HG02588 (cell line): ENCODE measurements around the gene PRKG1.

Experiments
- ATAC-seq: cut with Tn5 transposase; IDR thresholded peaks from one replicate; pipeline ENCODE4 v1.9.1; 2021; ENCODE audit warnings: mild to moderate bottlenecking, moderate library complexity; ENCODE audit not compliant: unreplicated experiment

The PRKG1 gene

DNA sequence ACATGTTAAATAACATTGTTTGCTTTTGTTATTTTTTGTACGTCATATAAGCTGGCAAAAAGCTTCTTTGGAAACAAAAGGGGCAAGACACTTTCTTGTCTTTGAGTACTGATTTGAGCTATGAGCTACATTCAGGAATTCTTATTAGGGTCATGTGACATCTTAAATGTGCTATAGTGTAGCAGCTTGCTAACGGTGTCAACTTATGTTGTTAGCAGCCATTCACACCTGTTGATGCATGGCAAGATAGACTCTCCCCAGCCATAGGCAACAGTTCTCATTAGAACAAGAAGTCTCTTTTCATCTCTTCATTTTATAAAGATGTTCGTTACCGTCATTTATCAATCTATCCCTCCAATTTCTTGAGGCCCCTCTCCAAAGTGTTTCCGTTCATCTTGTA, 411.4 kb downstream of the PRKG1 start:
- no peak for ATAC-seq

DNA sequence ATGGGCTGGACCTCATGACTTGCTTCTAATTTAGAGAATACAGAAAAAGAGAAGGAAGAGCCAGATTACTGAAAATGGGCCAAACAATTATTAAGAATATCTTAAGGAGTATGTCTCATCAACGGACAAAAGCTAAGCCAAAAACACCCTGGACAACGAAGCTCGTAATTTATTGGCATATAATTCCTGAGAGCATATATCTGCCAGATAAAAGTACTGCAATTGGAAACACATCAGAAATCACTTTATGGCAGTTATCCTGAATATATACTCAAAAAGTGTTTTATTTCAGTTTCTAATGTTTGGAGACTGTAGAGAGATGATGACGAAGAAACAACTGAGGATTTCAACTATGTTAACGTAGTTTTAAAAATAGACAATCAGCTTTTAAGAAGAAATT, 413.3 kb downstream of the PRKG1 start:
- no peak for ATAC-seq

DNA sequence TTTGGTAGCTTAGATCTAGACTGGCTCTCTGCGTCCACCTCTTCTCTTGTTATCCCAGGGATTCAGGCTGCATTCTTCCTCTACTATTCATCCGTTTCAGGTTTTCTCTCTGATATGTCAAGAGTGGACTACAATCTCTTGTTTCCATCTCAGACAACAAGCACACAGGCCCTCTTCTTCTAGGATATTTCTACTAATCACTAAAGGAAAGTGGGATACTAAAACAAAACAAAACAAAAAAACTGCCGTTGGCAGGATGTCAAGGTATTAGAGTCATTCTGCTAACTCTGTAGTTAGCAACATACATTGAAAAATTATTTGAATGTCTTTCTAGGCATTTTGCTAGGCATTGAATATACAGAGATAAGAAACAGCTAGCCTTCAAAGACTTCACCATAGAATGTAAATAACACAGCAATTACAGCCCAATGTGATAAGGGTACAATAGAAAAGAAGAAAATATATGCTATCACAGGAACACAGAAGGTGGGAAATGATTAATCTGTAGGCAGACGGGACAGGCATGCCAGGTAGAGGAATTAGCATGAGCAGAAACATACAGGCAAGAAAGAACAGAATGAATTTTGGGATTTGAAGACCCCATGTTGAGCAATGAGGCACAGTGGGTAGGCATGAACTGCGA, 414.6 kb downstream of the PRKG1 start:
- ATAC-seq, result no peak

DNA sequence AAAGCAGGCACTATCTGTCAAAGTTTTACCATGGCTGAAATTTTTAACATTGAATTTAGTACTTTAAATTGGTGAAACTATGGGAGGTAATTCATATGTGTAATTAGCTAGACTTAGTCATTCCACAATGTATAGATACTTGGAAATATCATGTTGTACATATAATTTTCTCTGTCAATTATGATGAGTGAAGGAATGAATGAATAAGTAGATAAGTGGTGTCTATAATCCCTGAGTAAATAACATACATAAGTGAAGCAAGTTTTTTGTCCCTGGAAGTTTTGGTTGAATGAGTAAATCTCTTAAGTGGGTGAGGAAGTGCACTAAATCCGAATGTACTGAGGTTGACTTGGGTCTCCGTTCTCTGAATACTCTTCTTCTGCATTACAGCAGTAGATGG, 424.1 kb downstream of the PRKG1 start:
- no peak for ATAC-seq

DNA sequence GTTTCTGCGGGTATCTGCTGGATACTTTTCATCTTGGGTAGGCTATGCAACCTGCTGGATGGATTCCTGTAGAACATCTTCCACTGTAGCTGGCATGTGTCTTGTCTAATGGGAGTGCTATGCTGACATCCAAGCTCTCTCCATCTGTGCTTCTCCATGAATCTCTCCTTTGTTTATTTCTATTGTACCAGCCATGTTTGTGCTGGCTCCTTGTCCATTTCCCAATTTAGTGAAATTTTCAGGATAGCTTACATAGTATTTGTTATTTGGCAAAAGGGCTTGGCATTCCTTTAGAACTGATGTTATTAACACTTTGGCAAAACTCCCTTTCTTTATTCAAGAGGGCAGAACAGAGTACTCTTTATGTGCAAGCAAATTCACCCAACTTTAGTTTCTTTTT, 427.1 kb downstream of the PRKG1 start:
- ATAC-seq, result no peak

DNA sequence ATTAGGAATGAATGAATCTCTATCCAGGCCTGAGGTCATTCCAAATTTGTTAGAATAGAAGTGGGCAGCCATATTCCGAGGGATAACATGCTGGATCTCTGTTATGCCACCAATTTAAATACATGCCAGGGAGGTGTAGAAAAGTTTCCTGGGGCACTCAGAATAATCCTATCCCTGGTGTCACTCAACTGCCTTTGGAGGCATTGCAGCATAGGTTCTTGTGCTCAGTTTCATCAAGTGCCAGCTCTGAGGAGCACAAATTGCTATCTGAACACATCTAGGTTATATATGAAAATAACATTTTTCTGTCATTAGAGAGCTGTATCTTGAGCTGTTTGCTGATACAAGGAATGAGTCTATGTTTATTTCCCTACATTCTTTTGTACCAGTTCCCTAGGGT, 427.8 kb downstream of the PRKG1 start:
- no peak for ATAC-seq

DNA sequence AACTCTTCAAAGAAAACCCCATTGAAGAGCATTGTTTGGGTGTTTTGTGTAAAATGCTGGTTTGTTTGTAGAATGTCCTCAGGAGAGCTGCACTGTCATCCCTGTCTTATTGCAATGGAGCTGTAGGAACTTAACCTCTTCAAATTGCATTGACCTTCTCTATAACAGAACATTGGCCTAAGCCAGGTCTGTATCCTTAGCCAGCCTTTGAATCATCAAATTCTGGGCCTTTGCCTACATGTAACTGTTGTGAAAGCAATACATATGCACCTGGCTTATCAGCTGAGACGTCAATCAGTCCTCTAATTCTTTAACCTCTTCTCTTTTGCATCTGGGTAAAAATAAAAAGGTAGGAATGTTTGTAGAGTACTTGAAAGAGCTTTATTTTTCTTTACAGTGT, 429.1 kb downstream of the PRKG1 start:
- ATAC-seq, result no peak

DNA sequence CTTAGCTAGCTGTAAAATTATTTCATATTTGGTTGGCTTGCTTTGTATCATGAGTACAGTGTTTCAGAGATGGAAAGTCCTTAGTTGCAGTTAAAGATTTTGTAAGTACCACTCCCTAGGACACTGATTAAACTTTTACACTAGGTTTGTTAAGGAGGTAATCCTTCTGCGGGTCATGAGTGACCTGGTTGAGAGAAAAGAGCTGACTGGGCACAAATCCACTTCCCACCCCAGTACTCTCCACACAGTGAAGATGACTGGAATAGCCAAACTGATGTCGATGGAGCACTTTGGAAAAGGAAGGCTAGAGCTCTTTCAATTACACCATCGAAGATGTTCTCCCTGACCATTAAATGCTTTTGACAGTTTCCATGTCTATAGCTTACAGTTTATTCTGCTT, 433.2 kb downstream of the PRKG1 start:
- no peak for ATAC-seq

DNA sequence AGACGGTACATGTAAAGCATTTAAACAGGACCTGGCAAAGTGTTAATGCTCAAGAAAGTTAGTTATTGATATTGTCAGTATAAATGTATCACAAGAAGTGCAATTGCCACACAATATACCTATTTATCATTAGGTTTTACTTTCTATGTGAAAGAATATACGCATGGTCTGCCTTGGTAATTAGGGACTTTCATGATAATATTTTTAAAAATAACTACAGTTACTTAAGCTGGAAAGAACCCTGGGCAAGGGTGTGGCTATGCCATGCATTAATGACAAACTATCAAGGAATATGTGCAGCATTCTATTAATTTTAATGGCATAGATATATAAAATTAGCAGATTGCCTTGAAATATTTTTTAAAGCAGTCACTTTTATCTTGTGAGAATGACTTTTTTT, 433.9 kb downstream of the PRKG1 start:
- ATAC-seq, result no peak

DNA sequence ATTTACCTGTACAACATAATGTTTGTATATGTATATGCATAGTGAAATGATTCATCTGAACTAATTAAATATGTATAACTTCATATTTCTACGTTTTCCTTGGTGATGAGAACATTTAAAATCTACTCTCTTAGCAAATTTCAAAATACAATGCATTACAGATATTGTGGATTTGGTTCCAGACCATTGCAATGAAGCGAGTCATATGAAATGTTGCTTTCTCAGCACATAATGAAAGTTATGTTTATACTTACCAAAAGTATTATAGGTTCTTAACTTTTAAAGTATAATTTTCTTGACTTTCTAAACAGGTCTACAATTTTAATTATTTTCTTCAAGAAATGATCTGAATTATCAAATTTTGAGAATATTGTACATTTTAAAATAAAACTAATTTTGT, 435.9 kb downstream of the PRKG1 start:
- no peak for ATAC-seq

DNA sequence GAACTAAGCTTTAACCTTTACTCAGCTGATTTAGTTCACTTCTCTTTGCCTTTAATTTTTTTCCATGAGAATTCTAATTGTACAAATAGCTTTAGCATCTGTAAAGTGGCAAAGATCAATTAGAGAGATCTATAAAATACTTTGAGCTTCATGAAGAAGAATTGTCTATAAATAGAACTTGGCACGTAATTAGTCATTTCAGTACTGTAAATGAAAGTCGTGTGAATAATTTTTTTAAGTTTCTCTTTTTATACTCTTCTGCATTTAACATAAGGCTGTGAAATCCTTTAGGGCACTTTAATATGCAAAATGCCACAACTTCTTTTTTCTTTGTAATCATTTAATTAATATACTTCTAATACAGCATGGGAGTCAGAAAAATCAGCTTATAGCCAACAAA, 447.3 kb downstream of the PRKG1 start:
- no peak for ATAC-seq

DNA sequence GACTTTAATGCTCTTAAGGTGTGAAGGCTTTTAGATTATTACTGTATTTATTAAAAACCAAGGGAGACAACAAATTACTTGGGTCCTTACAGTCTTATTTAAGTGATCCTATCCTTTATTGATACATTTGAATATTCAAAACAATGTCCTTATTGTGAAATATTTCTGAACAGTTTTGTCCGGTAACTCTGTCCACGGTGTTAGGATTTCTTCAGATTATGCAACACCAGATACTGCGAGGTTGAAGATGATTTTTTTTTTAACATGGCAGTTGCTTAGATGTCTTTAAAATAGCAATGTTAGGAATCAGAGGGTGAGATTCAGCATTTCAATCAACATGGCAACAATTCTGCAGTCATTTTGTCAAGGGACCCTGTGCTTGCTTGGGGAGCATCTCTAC, 448.6 kb downstream of the PRKG1 start:
- ATAC-seq, result no peak

DNA sequence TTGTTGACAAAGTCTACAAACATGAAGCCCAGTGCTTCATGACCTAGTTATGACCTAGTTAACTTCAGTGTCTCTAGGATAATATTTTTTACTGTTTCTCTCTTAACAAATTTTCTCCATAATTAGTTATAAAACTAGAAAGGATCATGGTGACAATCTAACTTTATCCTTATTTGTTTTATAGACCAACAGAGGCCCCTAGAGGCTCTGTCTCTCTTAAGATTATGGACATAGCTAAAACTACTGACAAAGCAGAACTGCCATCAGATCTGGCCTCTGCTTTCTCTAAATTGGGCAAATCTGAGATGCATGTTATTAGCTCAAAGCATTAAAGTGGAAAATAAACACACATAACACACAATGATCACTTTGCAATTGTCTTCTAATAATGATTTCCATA, 449.2 kb downstream of the PRKG1 start:
- no peak for ATAC-seq

DNA sequence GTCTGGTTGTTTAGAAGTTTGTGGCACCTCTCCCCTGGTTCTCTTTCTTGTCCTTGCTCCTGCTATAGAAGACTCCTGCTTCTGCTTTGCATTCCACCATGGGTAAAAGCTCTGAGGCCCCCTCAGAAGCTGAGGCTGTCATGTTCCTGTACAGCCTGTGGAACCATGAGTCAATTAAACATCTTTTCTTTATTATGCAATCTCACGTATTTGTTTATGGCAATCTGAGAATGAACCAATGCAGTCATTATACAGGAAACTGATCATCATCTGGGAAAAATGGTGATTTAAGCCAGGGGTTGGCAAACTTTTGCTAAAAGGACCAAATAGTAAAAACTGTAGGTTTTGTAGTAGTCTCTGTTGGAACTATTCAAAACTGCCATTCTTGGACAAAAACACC, 449.8 kb downstream of the PRKG1 start:
- no peak for ATAC-seq

DNA sequence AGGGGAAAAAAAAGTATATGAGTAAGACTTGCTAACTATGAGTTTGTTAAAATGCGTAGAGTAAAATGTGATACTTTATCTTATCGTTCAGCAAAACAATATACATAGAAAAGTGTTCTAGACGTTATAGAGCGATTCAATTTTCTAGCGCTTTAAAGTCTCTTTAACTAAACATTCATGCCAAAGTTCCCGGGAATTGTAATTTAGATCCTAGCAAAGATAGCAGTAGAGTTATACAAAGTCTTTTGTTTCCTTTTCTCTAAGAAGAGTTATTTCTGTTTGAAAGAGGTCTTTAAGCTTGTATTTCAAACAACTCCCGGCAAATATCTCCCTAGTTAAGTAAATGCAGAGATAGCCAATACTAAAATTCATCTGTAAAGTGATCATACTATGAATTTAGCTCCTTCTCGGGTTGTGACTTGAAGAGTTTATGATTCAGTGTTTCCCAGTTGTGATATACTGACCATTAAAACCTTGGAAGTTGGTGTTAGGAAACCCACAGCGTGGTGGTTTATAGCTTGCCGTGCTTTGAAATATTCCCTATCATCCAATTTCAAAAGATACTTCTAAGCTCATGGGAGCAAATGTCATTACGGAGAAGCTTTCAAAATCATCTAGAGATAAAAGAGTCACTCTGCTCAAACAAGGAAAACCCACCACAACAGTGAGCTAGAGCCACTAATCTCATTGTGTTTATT, 453.4 kb downstream of the PRKG1 start:
- no peak for ATAC-seq

DNA sequence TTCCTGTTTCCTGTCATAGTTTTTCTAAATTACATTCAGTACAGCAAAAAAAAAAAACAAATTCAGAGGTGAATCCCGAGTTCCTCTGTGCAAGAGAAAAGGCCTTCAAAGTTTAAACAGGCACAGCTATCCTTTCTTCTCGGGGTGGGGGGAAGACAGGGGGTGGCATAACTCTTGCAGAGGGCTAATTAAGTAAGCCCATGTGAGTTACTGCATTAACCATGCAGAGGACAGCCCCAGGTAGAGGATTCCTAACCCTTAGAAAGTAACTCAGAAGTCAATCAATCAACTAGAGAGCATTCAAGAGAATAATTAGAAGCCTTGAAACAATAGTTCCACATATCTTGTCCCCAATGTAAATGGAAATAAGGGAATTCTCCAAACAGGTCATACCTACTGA, 454.2 kb downstream of the PRKG1 start:
- ATAC-seq, result no peak

DNA sequence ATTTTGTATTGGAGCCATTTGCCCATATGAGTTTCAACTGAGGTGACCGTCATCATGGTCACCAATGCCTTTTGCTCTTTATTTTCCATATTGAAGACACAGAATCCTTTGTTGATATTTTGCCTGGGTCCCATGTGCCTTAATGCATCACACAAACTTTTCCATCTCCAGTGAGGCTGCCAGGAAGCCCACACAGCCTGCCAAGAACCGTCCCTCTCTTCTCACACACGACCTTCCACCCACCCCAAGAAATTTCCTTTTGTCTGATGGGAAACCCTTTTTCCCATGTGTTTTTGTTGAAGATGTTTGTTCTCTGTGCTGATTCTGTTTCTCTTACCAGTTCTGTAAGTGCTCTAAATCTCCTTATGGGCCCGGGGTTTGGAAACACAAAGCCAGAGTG, 456.3 kb downstream of the PRKG1 start:
- no peak for ATAC-seq

DNA sequence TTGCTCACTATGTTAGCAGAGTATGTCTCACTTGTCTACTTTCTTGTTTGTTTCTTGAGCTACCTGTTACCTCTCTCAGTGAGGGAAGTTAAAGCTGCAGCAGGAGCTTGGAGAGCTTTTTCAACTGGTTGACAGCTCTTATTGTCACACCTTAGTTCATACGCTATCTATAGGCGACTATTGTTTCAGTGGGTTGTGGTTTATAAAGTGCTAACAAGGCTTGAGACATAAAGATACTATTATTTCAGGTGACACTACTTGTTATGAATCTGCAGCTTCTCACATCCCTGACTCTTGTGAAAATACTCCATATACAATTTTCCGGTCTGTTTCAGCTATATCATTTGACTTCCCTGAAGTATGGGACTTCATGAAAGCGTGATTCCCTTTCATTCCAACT, 457.8 kb downstream of the PRKG1 start:
- ATAC-seq, result no peak

DNA sequence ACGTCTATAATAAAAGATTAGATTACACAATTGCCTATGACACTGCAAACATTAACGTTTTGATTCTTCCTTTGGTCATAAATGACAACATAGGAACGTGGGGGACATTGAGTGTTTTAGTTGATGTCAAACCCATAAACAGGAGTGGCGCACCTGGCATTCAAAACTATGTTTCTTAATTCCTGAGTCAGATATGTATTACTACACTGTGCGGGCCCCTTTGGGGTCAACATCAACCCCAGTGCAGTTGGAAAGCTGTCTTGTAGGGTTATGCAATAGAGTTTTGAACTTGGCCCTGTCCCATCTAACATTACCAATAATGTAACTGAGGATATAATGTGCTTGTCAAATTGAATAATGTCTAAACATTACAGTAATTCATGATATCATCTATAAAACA, 468.6 kb downstream of the PRKG1 start:
- no peak for ATAC-seq

DNA sequence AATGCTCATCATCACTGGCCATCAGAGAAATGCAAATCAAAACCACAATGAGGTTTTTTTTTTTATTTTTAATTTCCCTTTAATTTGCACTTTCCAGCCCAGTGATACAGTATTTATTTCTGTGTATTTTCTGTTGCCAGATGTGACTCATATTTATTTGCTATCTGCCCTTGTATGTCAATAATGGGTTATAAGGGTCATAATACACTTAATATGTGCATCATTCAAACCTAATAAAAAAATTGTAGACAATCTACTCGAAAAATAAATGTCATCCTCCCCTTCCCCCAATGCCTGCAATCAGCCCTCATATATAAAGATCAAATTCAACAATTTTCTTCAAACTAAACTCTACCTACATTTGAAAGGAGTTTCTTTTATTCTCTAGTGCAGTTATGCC, 470.6 kb downstream of the PRKG1 start:
- no peak for ATAC-seq

DNA sequence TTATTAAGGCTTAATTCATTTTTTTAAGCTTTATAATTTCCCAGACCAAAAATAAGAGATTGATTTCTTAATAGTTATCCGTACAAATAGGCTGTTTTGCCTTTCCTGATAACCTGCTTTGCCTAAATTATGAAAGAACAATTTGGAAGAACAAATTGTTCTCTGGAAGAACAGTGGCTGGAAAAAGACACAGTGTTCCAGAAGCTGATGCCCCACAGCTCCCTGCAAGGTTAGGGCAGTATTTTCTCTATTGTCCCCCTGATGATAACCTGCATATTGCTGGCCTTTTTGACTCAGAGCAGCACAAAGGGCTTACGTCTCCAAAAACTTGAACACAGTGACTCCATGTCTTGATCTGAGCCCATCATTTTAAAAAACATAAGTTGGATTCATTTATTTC, 473.7 kb downstream of the PRKG1 start:
- ATAC-seq, result no peak

DNA sequence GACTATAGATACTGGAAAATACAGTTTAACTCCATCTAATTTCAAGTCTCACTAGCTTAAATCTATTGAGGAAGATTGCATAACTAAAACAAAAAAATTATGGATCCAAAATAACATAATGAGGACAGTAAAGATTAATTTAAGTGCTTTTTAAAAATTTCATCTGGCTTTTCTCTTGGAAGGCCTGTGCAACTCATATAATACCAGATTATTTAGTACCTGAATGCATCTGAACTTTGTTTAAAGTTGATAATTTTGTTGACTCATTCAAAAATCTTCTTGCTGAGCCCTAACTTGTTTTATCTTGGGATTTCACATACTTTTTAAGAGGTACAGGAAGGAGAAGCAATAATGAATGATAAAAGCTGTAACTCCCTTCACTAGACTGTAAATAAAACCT, 478.6 kb downstream of the PRKG1 start:
- ATAC-seq, result no peak

DNA sequence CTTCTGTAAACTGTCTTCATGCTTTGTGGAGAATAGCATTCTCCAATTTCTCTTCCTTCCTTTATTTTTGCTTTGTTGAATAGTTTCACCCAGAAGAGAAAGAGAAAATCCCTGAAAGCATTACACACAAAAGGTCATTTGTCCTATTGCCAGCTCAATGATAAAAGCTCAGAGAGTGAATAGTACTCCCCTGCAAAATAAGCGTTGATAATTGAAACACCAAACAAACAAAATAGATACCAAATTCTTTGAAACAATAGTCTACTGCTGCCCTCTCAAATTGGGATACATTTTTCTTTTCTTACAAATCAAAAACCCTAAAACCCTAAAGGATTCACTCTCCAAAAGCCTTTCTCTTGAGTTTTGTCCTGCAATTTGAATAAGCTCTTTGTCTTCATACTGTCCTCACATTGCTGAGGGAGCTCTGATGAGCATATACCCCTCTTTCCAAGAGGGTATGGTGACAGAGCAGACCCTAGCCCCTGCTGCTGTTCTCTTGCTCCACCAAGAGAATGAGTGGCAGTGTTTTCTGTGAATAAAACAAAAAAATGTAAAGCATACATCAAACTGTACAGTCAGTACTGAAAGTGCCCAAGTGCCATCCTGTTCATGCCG, 490.7 kb downstream of the PRKG1 start:
- no peak for ATAC-seq
